AG10803 (cell line): Measurements from ENCODE around the gene CAMSAP1.
"Not testable (repeated sequence)": the region's sequence is repeated elsewhere in the genome, so short reads cannot be mapped to it uniquely, and the experiment has no call there.

Experiments used
- DNase-seq: peaks from one replicate; pipeline ENCODE4 v3.0.0; 2010; ENCODE audit warnings: low read depth
- H3K4me3 ChIP-seq: 2 replicates; pipeline ENCODE4 v1.5.1; 2011; ENCODE audit warnings: mild to moderate bottlenecking, low read length, control low read depth
- CTCF ChIP-seq: conservative IDR thresholded peaks from 2 replicates; pipeline ENCODE4 v1.5.1; 2011; ENCODE audit warnings: mild to moderate bottlenecking, low read length, control low read depth, inconsistent platforms

The CAMSAP1 gene

GRCh38 chr9:135907431-135908092 lies at the start of gene CAMSAP1:
Gene CAMSAP1, minus strand, starts transcription at chr9:135907546. Its CDS starts 387 bp downstream, at chr9:135907159.
- DNase-seq: peak; percentile 90
- TF ChIP-seq CTCF: no peak
- peak within 1 kb of the TSS; percentile 74 for H3K4me3 ChIP-seq

- no peak for DNase-seq
- H3K4me3 ChIP-seq: no peak overlapping the region
- no peak for TF ChIP-seq CTCF
These were observed 49.4 kb upstream of the CAMSAP1 start for GRCh38 chr9:135956802-135957174.

- DNase-seq: no peak
- no peak for TF ChIP-seq CTCF
- H3K4me3 ChIP-seq: no peak overlapping the region
These were observed 48.8 kb upstream of the CAMSAP1 start for GRCh38 chr9:135955934-135956801.

- DNase-seq: no peak
- no peak overlapping the region for H3K4me3 ChIP-seq
- no peak for TF ChIP-seq CTCF
These were observed 45.4 kb upstream of the CAMSAP1 start for GRCh38 chr9:135952664-135953206.

- no peak for DNase-seq
These were observed 44.7 kb upstream of the CAMSAP1 start for GRCh38 chr9:135951889-135952663.

GRCh38 chr9:135951310-135951709 lies 44.0 kb upstream of the CAMSAP1 start:
- DNase-seq, H3K4me3 ChIP-seq: not testable (repeated sequence)

More at GRCh38 chr9:135951889-135952663, 44.7 kb upstream of the CAMSAP1 start:
- H3K4me3 ChIP-seq: no peak overlapping the region
- TF ChIP-seq CTCF: no peak

- DNase-seq, H3K4me3 ChIP-seq: not testable (repeated sequence)
These were observed 43.5 kb upstream of the CAMSAP1 start for GRCh38 chr9:135950841-135951240.
